CD8-positive, alpha-beta memory T cell (primary cell): ENCODE measurements around the gene IBA57. TPM values are rescaled to one million over a fixed set of nuclear protein-coding genes. Genes with fewer than 3 reads are reported as not detected.

Experiments
- CTCF ChIA-PET: fragments of 350-600 bp; sonication (Branson Sonifier 250); formaldehyde crosslinking; loops from one replicate; lab custom pipeline; 2021; ENCODE audit warnings: antibody characterized with exemption; lab: Charles Lee
- POLR2A ChIA-PET: fragments of 350-600 bp; sonication (Branson Sonifier 250); formaldehyde crosslinking; loops from one replicate; lab custom pipeline; 2021; ENCODE audit warnings: antibody characterized with exemption; lab: Charles Lee
- DNase-seq, 5 donors: peaks; one replicate each; pipeline versions ENCODE4 v3.0.0 to v3.0.0-alpha.2; 2020 to 2022; ENCODE audit warnings: mixed read lengths in 1 of 5
- H3K27ac ChIP-seq: one replicate; pipeline ENCODE4 v1.7.0; 2013; ENCODE audit warnings: low read depth, mild to moderate bottlenecking, low read length, moderate library complexity
- H3K27me3 ChIP-seq: 2 replicates; pipeline ENCODE4 v1.7.0; 2013; ENCODE audit warnings: low read length, mild to moderate bottlenecking; ENCODE audit not compliant: insufficient read depth, poor library complexity, severe bottlenecking
- H3K36me3 ChIP-seq: 2 replicates; pipeline ENCODE4 v1.7.0; 2013; ENCODE audit warnings: mild to moderate bottlenecking, low read length, moderate library complexity; ENCODE audit not compliant: insufficient read depth
- H3K4me1 ChIP-seq: 2 replicates; pipeline ENCODE4 v1.7.0; 2013; ENCODE audit warnings: mild to moderate bottlenecking, low read length, moderate library complexity; ENCODE audit not compliant: insufficient read depth
- H3K4me3 ChIP-seq: 2 replicates; pipeline ENCODE4 v1.7.0; 2013; ENCODE audit warnings: mild to moderate bottlenecking, low read length
- H3K9me3 ChIP-seq: 2 replicates; pipeline ENCODE4 v1.7.0; 2013; ENCODE audit warnings: mild to moderate bottlenecking, low read length
- H3K27ac Mint-ChIP-seq, 8 donors: one replicate each; pipeline ENCODE4 v1.8.0; 2020 to 2021; ENCODE audit warnings: mixed read lengths in 8 of 8, mild to moderate bottlenecking in 6 of 8, inconsistent platforms in 3 of 8, moderate library complexity in 3 of 8
- H3K27me3 Mint-ChIP-seq, 2 donors: one replicate each; pipeline ENCODE4 v1.8.0; 2020 to 2021; ENCODE audit warnings: mixed read lengths in 2 of 2, mild to moderate bottlenecking in 1 of 2, moderate library complexity in 1 of 2
- H3K36me3 Mint-ChIP-seq, 3 donors: one replicate each; pipeline ENCODE4 v1.8.0; 2020 to 2021; ENCODE audit warnings: mixed read lengths in 3 of 3, inconsistent platforms in 1 of 3, mild to moderate bottlenecking in 1 of 3
- H3K4me1 Mint-ChIP-seq, 3 donors: one replicate each; pipeline ENCODE4 v1.8.0; 2020 to 2021; ENCODE audit warnings: mixed read lengths in 3 of 3, inconsistent platforms in 1 of 3, mild to moderate bottlenecking in 1 of 3
- H3K4me3 Mint-ChIP-seq, 7 donors: one replicate each; pipeline ENCODE4 v1.8.0; 2020 to 2021; ENCODE audit warnings: mixed read lengths in 7 of 7, mild to moderate bottlenecking in 6 of 7, moderate library complexity in 4 of 7, inconsistent platforms in 2 of 7
- H3K9me3 Mint-ChIP-seq, 5 donors: one replicate each; pipeline ENCODE4 v1.8.0; 2020 to 2022; ENCODE audit warnings: mixed read lengths in 5 of 5, mild to moderate bottlenecking in 3 of 5, moderate library complexity in 2 of 5, inconsistent platforms in 1 of 5
- polyA plus RNA-seq: library from polyadenylated mRNA; unstranded; fragments of 300-500 nt; fragmentation: Illumina TruSeq; gene quantifications from one replicate; pipeline ENCODE4 v1.2.3, GENCODE V29; 2021
- total RNA-seq, 2 experiments: library from RNA; stranded (reverse); gene quantifications; one replicate each; pipeline ENCODE4 v1.2.3, GENCODE V29; 2021

IBA57 gene
- total and polyA plus RNA-seq, 3 experiments from 2014 or later = 5.4 to 13.6 (median 12.6) TPM

GRCh38 chr1:228231189-228231588 lies 65.6 kb downstream of the IBA57 start:
- H3K4me1 Mint-ChIP-seq = peaks cover 0 to 8% (median 2%) of the 10 kb centered on the region in 3 donors
- H3K9me3 ChIP-seq = no peaks in the 10 kb centered on the region
- H3K36me3 Mint-ChIP-seq = peaks cover 26 to 75% (median 34%) of the 10 kb centered on the region in 3 donors
- no peaks in the 10 kb centered on the region for H3K27me3 ChIP-seq
- H3K4me1 ChIP-seq = no peaks in the 10 kb centered on the region
- H3K4me3 ChIP-seq = no peak overlapping the region
- ChIA-PET CTCF (no interaction called here), POLR2A (no interaction called here)
- H3K4me3 Mint-ChIP-seq = no peak overlapping the region
- H3K9me3 Mint-ChIP-seq = peaks cover 0 to 14% (median 10%) of the 10 kb centered on the region in 5 donors
- H3K27ac Mint-ChIP-seq = peak overlapping the region in 1 of 8 donors; percentile 4
- no peak overlapping the region for H3K27ac ChIP-seq
- DNase-seq = no peak
- no peaks in the 10 kb centered on the region for H3K27me3 Mint-ChIP-seq
- no peaks in the 10 kb centered on the region for H3K36me3 ChIP-seq

Other genes starting within 250 kb of the IBA57 start
- under 1 TPM; 0.07 to 0.13 TPM for gene WNT9A, start 217.9 kb upstream of the IBA57 start, total RNA-seq
- gene WNT9A, start 217.9 kb upstream of the IBA57 start, polyA plus RNA-seq = not detected
- not detected for gene WNT3A, start 158.8 kb upstream of the IBA57 start, total RNA-seq
- gene WNT3A, start 158.8 kb upstream of the IBA57 start, polyA plus RNA-seq = not detected
- 100 to 1,000 TPM; 379 TPM for gene ARF1, start 83.1 kb upstream of the IBA57 start, total RNA-seq
- gene ARF1, start 83.1 kb upstream of the IBA57 start, polyA plus RNA-seq = 569 TPM
- gene C1orf35, start 62.5 kb upstream of the IBA57 start, total RNA-seq = 10 to 100 TPM; 28.7 to 29.2 TPM
- 21.4 TPM for gene C1orf35, start 62.5 kb upstream of the IBA57 start, polyA plus RNA-seq
- gene MRPL55, start 56.5 kb upstream of the IBA57 start, total RNA-seq = 10 to 100 TPM; 70.0 to 71.8 TPM
- 146 TPM for gene MRPL55, start 56.5 kb upstream of the IBA57 start, polyA plus RNA-seq
- 100 to 1,000 TPM; 222 to 245 TPM for gene GUK1, start 25.5 kb upstream of the IBA57 start, total RNA-seq
- 467 TPM for gene GUK1, start 25.5 kb upstream of the IBA57 start, polyA plus RNA-seq
- gene GJC2, start 15.9 kb upstream of the IBA57 start, total RNA-seq = 1 to 10 TPM in 1 of 2 experiments, under 1 TPM in 1; 0.57 to 1.1 TPM
- gene GJC2, start 15.9 kb upstream of the IBA57 start, polyA plus RNA-seq = not detected
- 10 to 100 TPM; 10.9 to 13.6 TPM for gene OBSCN, start 42.2 kb downstream of the IBA57 start, total RNA-seq
- 3.0 TPM for gene OBSCN, start 42.2 kb downstream of the IBA57 start, polyA plus RNA-seq
- gene TRIM11, start 241.0 kb downstream of the IBA57 start, total RNA-seq = 10 to 100 TPM; 38.3 to 38.8 TPM
- 21.5 TPM for gene TRIM11, start 241.0 kb downstream of the IBA57 start, polyA plus RNA-seq